Liver (tissue), 3 donors: ENCODE measurements around the gene ZNF532.

ENCODE experiments used
- GABPA ChIP-seq, 2 donors: IDR thresholded peaks in 1 of 2; conservative IDR thresholded peaks in 1 of 2; 2 replicates each; pipeline ENCODE4 v1.6.1; 2016; ENCODE audit warnings: antibody characterized with exemption in 2 of 2, mild to moderate bottlenecking in 1 of 2, moderate library complexity in 1 of 2
- JUND ChIP-seq, 2 donors: IDR thresholded peaks; 2 replicates each; pipeline ENCODE4 v1.6.1; 2016; ENCODE audit warnings: antibody characterized with exemption in 2 of 2
- RAD21 ChIP-seq, 2 donors: IDR thresholded peaks; 2 replicates each; pipeline ENCODE4 v1.6.1; 2016; ENCODE audit warnings: antibody characterized with exemption in 2 of 2, mild to moderate bottlenecking in 2 of 2
- YY1 ChIP-seq: IDR thresholded peaks from 2 replicates; pipeline ENCODE4 v1.6.1; 2016; ENCODE audit warnings: antibody characterized with exemption, mild to moderate bottlenecking
- TF ChIP-seq, protein P1 (sequence below): fragments of 150-350 bp; IDR thresholded peaks from 2 replicates; pipeline ENCODE4 v1.5.1; 2017; ENCODE audit warnings: improper control_type of control experiment, low read depth, low read length; ENCODE audit not compliant: missing input control
- TF ChIP-seq, protein P2 (sequence below): IDR thresholded peaks from 2 replicates; pipeline ENCODE4 v1.6.1; 2016; ENCODE audit warnings: antibody characterized with exemption, mild to moderate bottlenecking
- TF ChIP-seq, protein P3 (sequence below): IDR thresholded peaks from 2 replicates; pipeline ENCODE4 v1.6.1; 2016; ENCODE audit warnings: antibody characterized with exemption
- TF ChIP-seq, protein P4 (sequence below): IDR thresholded peaks from 2 replicates; pipeline ENCODE4 v1.6.1; 2016; ENCODE audit warnings: antibody characterized with exemption
- donor health status: healthy.
- donor health status: healthy.

DNA sequence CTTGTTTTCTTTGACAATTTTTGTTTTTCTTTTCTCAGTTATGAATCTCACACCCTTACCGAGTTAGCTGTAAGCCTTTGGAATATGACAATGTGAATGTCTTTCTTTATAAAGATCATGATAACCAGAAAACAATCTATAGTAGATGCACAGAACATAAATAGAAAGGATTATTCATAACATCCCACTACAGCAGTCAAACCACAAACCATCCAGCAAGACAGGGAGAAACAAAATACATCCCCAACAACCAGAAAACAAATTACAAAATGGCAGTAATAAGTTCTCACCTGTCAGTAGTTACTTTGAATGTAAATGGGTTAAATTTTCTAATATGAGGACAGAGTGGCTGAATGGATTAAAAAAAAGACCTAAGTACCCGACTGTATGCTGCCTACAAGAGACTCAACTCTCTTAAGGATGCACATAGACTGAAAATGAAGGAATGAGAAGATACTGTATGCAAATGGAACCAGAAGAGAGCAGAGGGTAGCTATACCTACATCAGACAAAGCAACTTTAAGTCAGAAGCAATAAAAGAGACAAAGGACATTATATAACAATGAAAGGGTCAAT lies 124.6 kb downstream of the ZNF532 start:
- no peak for TF ChIP-seq YY1
- TF ChIP-seq, protein P1, sequence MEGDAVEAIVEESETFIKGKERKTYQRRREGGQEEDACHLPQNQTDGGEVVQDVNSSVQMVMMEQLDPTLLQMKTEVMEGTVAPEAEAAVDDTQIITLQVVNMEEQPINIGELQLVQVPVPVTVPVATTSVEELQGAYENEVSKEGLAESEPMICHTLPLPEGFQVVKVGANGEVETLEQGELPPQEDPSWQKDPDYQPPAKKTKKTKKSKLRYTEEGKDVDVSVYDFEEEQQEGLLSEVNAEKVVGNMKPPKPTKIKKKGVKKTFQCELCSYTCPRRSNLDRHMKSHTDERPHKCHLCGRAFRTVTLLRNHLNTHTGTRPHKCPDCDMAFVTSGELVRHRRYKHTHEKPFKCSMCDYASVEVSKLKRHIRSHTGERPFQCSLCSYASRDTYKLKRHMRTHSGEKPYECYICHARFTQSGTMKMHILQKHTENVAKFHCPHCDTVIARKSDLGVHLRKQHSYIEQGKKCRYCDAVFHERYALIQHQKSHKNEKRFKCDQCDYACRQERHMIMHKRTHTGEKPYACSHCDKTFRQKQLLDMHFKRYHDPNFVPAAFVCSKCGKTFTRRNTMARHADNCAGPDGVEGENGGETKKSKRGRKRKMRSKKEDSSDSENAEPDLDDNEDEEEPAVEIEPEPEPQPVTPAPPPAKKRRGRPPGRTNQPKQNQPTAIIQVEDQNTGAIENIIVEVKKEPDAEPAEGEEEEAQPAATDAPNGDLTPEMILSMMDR = no peak
- TF ChIP-seq GABPA (IDR thresholded peaks at IDR 0.05 in 1 of 2, conservative IDR thresholded peaks at IDR 0.05 in 1 of 2) = no peak
- TF ChIP-seq RAD21 (IDR thresholded peaks at IDR 0.05) = no peak
- no peak for TF ChIP-seq JUND (IDR thresholded peaks at IDR 0.05)
- TF ChIP-seq, protein P2, sequence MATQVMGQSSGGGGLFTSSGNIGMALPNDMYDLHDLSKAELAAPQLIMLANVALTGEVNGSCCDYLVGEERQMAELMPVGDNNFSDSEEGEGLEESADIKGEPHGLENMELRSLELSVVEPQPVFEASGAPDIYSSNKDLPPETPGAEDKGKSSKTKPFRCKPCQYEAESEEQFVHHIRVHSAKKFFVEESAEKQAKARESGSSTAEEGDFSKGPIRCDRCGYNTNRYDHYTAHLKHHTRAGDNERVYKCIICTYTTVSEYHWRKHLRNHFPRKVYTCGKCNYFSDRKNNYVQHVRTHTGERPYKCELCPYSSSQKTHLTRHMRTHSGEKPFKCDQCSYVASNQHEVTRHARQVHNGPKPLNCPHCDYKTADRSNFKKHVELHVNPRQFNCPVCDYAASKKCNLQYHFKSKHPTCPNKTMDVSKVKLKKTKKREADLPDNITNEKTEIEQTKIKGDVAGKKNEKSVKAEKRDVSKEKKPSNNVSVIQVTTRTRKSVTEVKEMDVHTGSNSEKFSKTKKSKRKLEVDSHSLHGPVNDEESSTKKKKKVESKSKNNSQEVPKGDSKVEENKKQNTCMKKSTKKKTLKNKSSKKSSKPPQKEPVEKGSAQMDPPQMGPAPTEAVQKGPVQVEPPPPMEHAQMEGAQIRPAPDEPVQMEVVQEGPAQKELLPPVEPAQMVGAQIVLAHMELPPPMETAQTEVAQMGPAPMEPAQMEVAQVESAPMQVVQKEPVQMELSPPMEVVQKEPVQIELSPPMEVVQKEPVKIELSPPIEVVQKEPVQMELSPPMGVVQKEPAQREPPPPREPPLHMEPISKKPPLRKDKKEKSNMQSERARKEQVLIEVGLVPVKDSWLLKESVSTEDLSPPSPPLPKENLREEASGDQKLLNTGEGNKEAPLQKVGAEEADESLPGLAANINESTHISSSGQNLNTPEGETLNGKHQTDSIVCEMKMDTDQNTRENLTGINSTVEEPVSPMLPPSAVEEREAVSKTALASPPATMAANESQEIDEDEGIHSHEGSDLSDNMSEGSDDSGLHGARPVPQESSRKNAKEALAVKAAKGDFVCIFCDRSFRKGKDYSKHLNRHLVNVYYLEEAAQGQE = no peak
- TF ChIP-seq, protein P3, sequence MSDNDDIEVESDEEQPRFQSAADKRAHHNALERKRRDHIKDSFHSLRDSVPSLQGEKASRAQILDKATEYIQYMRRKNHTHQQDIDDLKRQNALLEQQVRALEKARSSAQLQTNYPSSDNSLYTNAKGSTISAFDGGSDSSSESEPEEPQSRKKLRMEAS = no peak
- TF ChIP-seq, protein P4, sequence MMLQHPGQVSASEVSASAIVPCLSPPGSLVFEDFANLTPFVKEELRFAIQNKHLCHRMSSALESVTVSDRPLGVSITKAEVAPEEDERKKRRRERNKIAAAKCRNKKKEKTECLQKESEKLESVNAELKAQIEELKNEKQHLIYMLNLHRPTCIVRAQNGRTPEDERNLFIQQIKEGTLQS = no peak
